ENCODE measurements around the gene GKN2. TPM values are rescaled to one million over a fixed set of nuclear protein-coding genes. Genes with fewer than 3 reads are reported as not detected.

The GKN2 gene
- total and polyA plus RNA-seq, 9 of the 15 experiments (the other 6 are each of a cell fraction or from before 2014, with no cell fraction given) = not detected

GRCh38 chr2:68920481-68921170, 32.1 kb downstream of the GKN2 start:
- ATAC-seq = no peak
- Histone ChIP-seq H3K27ac (ENCODE audit: extremely low read depth, low read depth, low read length) (no peak overlapping the region), H3K4me3 (no peak overlapping the region), H3K9ac (ENCODE audit: insufficient read depth in 1 of 2, low read depth in 2 of 2, low read length in 2 of 2) (no peak overlapping the region), H3K9me1 (ENCODE audit: control insufficient read depth, insufficient read depth, low read length) (no peaks in the 10 kb centered on the region), H3K27me3 (ENCODE audit: control insufficient read depth in 2 of 2, insufficient read depth in 2 of 2, low read length in 2 of 2) (no peaks in the 10 kb centered on the region), H4K20me1 (replicated peaks; ENCODE audit: control insufficient read depth, insufficient read depth, low read length) (no peaks in the 10 kb centered on the region), H3K79me2 (ENCODE audit: control insufficient read depth, insufficient read depth, low read length) (no peaks in the 10 kb centered on the region), H3K36me3 (ENCODE audit: control insufficient read depth, insufficient read depth, low read length) (no peaks in the 10 kb centered on the region), H3K4me2 (ENCODE audit: insufficient read depth, low read length) (no peak overlapping the region), H3K4me1 (replicated peaks in 1 of 2; ENCODE audit: control insufficient read depth in 2 of 2, insufficient read depth in 2 of 2, low read length in 2 of 2) (peaks cover 0 to 27% of the 10 kb centered on the region in 2 experiments; a peak in 3 of 5 replicates), H3K9me3 (replicated peaks; ENCODE audit: control insufficient read depth, insufficient read depth, low read depth, low read length) (no peaks in the 10 kb centered on the region), H2AFZ (ENCODE audit: low read depth, low read length) (no peak overlapping the region; the same call in 1 of the 2 replicates)
- in situ Hi-C loops (cut with MboI) = loop anchor here (10.0 kb wide), 1 partner anchor 176 kb away; no protein-coding TSS in a partner anchor
- FAIRE-seq = no peak
- CTCF ChIA-PET (ENCODE audit: low intra/inter-chr PET ratio) = interaction anchor here (0.7 kb wide), 1 partner anchor 175 kb away, joined by 3 read pairs; no protein-coding TSS in a partner anchor
- POLR2A ChIA-PET = no interaction called here
- intact Hi-C loops (cut with micrococcal nuclease) = no loop called here
- 68% methylated on average over 6 of the region's 6 CpGs for WGBS (ENCODE audit: insufficient coverage, low coverage, missing lambda C conversion rate)
- DNase-seq (ENCODE audit: extremely low read depth in 1 of 4, low spot score in 3 of 4) = no peak
- BruUV-seq (replicated peaks) = no TSS peak
- no peak for TF ChIP-seq ZNF12 (CRISPR knock-in tag; IDR thresholded peaks at IDR 0.05)
- no peak for TF ChIP-seq FOS (IDR thresholded peaks at IDR 0.05; ENCODE audit: extremely low read depth, insufficient read length)
- no peak for TF ChIP-seq ZNF77 (CRISPR knock-in tag; IDR thresholded peaks at IDR 0.05)
- TF ChIP-seq ZNF318 (IDR thresholded peaks at IDR 0.05; ENCODE audit: borderline replicate concordance in 1 of 2, low read depth in 1 of 2) = no peak
- no peak for TF ChIP-seq SMARCE1 (IDR thresholded peaks at IDR 0.05)

All from K562 (cell line).